Panc1 (cell line): ENCODE measurements around the gene HPRT1. TPM values are rescaled to one million over a fixed set of nuclear protein-coding genes. Genes with fewer than 3 reads are reported as not detected.

Experiments
- ATAC-seq: fragments of 200-7000 bp; cut with Tn5 transposase; 2 replicates; pipeline ENCODE4 v1.9.1; 2020; ENCODE audit warnings: mild to moderate bottlenecking, moderate library complexity
- BruUV-seq: library from RNA; stranded (reverse); fragments of 400-500 nt; replicated peaks from 2 replicates; lab custom pipeline; 2021; lab: Mats Ljungman, UMichigan
- CTCF ChIA-PET: fragments of 300-600 bp; sonication (Branson Sonifier 250); formaldehyde crosslinking; loops from one replicate; lab custom pipeline; 2022; ENCODE audit warnings: antibody characterized with exemption; lab: Charles Lee
- POLR2A ChIA-PET: fragments of 300-600 bp; sonication (Branson Sonifier 250); formaldehyde crosslinking; loops from one replicate; lab custom pipeline; 2022; ENCODE audit warnings: antibody characterized with exemption; lab: Charles Lee
- DNase-seq: peaks from one replicate; pipeline ENCODE4 v3.0.0-alpha.2; 2010; ENCODE audit warnings: low read depth, low spot score
- H3K27ac ChIP-seq: 2 replicates; pipeline ENCODE4 v1.5.1; 2011; ENCODE audit warnings: mild to moderate bottlenecking, low read length, inconsistent platforms
- H3K27me3 ChIP-seq: fragments of 200-500 bp; sonication (Bioruptor generic); 2 replicates; pipeline ENCODE4 v1.6.0; 2014; ENCODE audit warnings: low read length, inconsistent platforms; ENCODE audit not compliant: control insufficient read depth, insufficient read depth
- H3K36me3 ChIP-seq: fragments of 200-500 bp; sonication (Bioruptor generic); 2 replicates; pipeline ENCODE4 v1.5.1; 2014; ENCODE audit warnings: inconsistent platforms, mild to moderate bottlenecking, low read length, moderate library complexity; ENCODE audit not compliant: control insufficient read depth, insufficient read depth
- H3K4me1 ChIP-seq: 2 replicates; pipeline ENCODE4 v1.5.1; 2011; ENCODE audit warnings: inconsistent platforms, mild to moderate bottlenecking, low read length, moderate library complexity; ENCODE audit not compliant: control insufficient read depth, insufficient read depth
- H3K4me3 ChIP-seq, 2 experiments: 2 replicates each; pipeline ENCODE4 v1.5.1; 2011 to 2012; ENCODE audit warnings: low read depth in 2 of 2, low read length in 2 of 2, mild to moderate bottlenecking in 2 of 2, inconsistent platforms in 1 of 2, moderate library complexity in 1 of 2
- H3K9me3 ChIP-seq: fragments of 200-500 bp; sonication (Bioruptor generic); 2 replicates; pipeline ENCODE4 v1.5.1; 2014; ENCODE audit warnings: low read depth, mild to moderate bottlenecking, inconsistent platforms, low read length, moderate library complexity; ENCODE audit not compliant: control insufficient read depth, insufficient read depth
- CTCF ChIP-seq: fragments of 450-650 bp; IDR thresholded peaks from 2 replicates; pipeline ENCODE4 v1.5.1; 2017; ENCODE audit warnings: mild to moderate bottlenecking
- POLR2AphosphoS5 ChIP-seq: IDR thresholded peaks from 2 replicates; pipeline ENCODE4 v1.6.1; 2012; ENCODE audit warnings: mild to moderate bottlenecking, low read depth, low read length, moderate library complexity
- REST ChIP-seq, 2 experiments: IDR thresholded peaks; 2 replicates each; pipeline ENCODE4 v1.6.1; 2011 to 2012; ENCODE audit warnings: low read depth in 2 of 2, control low read depth in 1 of 2, low read length in 1 of 2, mild to moderate bottlenecking in 1 of 2, moderate library complexity in 1 of 2; ENCODE audit not compliant: insufficient read depth in 1 of 2
- SIN3A ChIP-seq: IDR thresholded peaks from 2 replicates; pipeline ENCODE4 v1.6.1; 2012; ENCODE audit warnings: low read depth, mild to moderate bottlenecking, low read length, moderate library complexity, borderline replicate concordance; ENCODE audit not compliant: insufficient read depth
- TCF7L2 ChIP-seq: IDR thresholded peaks from 2 replicates; pipeline ENCODE4 v1.6.1; 2011; ENCODE audit warnings: mild to moderate bottlenecking, low read depth, low read length, inconsistent platforms
- in situ Hi-C: cut with HindIII; loops from 2 replicates; pipeline ENCODE4 v1.10.0; 2016; ENCODE audit warnings: low sequenced_read_pairs, low pct_unique_long_range_greater_than_20kb
- intact Hi-C: fragments of 100-400 bp; cut with micrococcal nuclease; formaldehyde crosslinking; loops from one replicate; pipeline ENCODE4 v1.10.0; 2022; ENCODE audit not compliant: unreplicated experiment
- total RNA-seq: library from RNA; stranded (reverse); gene quantifications from one replicate; pipeline ENCODE4 v1.2.1, GENCODE V29; 2021; ENCODE audit not compliant: unreplicated experiment

The HPRT1 gene
- total RNA-seq, 1 experiment from 2014 or later = 77.1 TPM

GRCh38 chrX:134542485-134542884 lies 82.5 kb downstream of the HPRT1 start:
- Histone ChIP-seq H3K4me1 (peaks cover 12% of the 10 kb centered on the region), H3K4me3 (no peak overlapping the region), H3K9me3 (no peaks in the 10 kb centered on the region), H3K27me3 (no peaks in the 10 kb centered on the region), H3K27ac (no peak overlapping the region), H3K36me3 (no peaks in the 10 kb centered on the region; the same call in 1 of the 2 replicates)
- no peak for DNase-seq
- no peak for TF ChIP-seq SIN3A
- TF ChIP-seq CTCF = no peak
- no peak for TF ChIP-seq POLR2AphosphoS5
- TF ChIP-seq TCF7L2 = no peak
- no peak for TF ChIP-seq REST (IDR thresholded peaks at IDR 0.05; ENCODE audit: insufficient read depth in 1 of 2, low read depth in 2 of 2, low read length in 1 of 2)
- in situ Hi-C loops = no loop called here
- CTCF ChIA-PET = no interaction called here
- intact Hi-C loops = no loop called here
- ATAC-seq = peak; percentile 68
- BruUV-seq = no TSS peak
- POLR2A ChIA-PET = no interaction called here

- in situ Hi-C loops = no loop called here
- intact Hi-C loops = no loop called here
- Histone ChIP-seq H3K9me3 (no peaks in the 10 kb centered on the region), H3K4me3 (no peak overlapping the region), H3K27ac (no peak overlapping the region), H3K27me3 (no peaks in the 10 kb centered on the region), H3K36me3 (no peaks in the 10 kb centered on the region; the same call in 1 of the 2 replicates), H3K4me1 (peaks cover 8% of the 10 kb centered on the region)
- no peak for DNase-seq
- ChIA-PET POLR2A (no interaction called here), CTCF (no interaction called here)
- TF ChIP-seq POLR2AphosphoS5 (no peak), SIN3A (no peak), REST (IDR thresholded peaks at IDR 0.05; ENCODE audit: insufficient read depth in 1 of 2, low read depth in 2 of 2, low read length in 1 of 2) (no peak), CTCF (no peak), TCF7L2 (no peak)
- ATAC-seq = no peak
- no TSS peak for BruUV-seq
These were observed 83.3 kb downstream of the HPRT1 start for GRCh38 chrX:134543288-134543687.
